HG02943 (cell line): ENCODE data around the gene FRZB.
"Not testable (repeated sequence)": the region's sequence is repeated elsewhere in the genome, so short reads cannot be mapped to it uniquely, and the experiment has no call there.

Source experiments
- ATAC-seq: cut with Tn5 transposase; IDR thresholded peaks from one replicate; pipeline ENCODE4 v1.9.1; 2021; ENCODE audit warnings: mild to moderate bottlenecking, low read depth, moderate library complexity; ENCODE audit not compliant: unreplicated experiment

Gene FRZB

DNA sequence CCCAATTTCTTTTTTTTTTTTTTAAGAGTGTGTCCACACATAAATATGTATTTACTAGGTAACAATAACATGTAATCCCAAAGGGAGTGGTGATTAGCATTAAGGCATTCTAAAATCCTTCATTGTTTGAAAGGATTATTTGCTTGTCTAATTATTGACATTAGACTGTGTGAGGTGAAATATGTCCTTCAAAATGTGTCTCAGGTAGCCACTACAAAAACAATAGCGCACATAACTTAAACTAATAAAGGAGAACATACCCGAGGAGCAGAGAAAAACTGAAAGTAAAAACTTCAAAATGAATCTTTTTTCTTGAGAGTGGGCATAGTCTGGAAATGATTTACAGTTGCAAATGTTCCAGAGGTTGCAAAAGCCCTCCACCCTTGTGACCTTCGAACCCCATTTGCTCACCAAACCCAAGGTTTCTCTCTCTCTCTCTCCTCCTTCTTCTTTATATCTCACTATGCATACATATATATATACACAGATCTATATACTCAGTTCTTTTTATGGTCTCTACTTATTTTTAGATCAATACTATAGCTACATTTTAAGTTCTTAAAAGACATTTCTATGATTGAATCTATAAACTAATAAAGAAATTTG is 24.4 kb upstream of the FRZB start:
- ATAC-seq = no peak

DNA sequence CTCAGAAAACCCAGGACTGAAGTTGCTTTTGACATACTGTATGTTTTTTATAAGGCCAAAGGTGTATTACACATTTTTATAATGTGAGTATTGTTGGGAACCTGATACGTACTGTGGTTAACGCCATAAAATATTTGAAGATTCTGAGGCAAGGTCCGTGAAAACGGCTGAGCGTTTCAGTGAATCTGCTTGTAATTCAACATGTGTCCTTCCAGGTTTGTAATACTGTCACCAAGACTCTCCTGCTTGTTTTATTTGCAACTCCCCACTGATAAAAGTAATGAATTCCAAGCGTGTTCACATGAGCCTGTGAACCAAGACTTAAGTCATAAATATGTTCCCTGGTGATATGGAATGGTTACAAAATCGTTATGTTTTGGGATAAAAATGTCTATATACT is 23.9 kb upstream of the FRZB start:
- ATAC-seq = no peak

DNA sequence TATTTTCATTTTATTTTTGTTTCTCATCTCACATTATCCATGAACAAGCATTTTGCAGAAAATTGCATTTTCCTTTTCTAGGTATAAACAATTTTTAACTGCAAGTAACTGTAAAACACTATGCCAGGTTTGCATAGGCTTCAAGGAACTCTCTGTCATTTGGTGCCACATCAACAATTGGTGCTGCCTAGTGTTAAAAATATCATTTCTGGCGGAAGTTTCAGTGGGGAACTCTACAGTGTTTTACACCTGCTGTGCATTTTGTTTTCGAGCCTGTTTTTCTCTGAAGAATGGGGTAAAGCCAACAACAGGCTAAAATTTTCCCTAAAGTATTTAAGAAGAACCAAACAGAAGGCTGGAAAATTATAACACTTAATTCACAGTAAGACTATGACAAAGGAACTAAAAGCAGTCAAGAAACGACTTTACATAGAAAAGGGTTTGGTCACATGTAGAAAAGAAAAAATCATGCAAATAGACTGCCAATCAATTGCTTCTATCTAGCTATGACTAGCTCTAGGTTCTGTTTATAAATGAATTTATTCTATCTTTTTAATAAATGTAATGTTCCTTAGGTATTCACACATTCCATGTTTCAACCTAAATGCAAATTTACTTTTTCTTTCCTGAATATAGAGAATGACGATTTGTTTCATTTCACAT is 21.4 kb upstream of the FRZB start:
- ATAC-seq = no peak

DNA sequence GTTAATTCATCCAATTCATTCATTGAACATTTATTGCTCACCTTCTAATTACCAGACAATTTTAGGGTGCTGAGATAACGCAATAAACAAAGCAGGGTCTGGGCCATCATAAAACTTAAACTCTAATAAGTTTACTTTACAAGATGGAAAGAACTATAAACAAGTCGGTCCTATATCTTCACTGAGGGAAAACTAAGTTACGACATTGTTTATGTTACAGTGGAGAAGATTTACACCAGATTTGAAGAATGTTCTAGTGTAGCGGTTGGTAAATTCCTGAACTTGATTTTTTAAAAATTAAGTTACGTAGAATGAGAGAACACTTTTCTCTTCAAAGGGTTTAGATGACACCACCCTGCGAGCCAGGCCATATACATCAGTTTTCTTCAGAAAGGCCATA is 20.7 kb upstream of the FRZB start:
- no peak for ATAC-seq

DNA sequence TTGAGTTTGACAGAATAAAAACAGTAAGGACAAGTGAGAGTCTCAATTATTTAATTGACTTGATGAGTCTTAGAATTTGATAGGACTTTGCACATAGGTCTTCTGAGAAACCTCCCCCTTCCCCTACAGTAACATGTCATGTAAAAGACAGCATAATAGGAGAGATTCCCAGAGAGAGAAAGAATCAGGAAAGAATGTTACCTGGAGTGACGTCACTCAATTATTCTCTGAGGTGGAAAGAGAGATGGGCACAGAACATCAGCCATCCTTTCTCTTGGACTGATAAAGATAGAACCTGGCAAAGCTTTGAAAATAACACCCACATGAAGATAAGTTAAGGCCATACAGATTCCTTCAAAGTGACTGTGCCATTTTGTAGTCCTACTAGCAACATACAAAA is 19.3 kb upstream of the FRZB start:
- no peak for ATAC-seq

DNA sequence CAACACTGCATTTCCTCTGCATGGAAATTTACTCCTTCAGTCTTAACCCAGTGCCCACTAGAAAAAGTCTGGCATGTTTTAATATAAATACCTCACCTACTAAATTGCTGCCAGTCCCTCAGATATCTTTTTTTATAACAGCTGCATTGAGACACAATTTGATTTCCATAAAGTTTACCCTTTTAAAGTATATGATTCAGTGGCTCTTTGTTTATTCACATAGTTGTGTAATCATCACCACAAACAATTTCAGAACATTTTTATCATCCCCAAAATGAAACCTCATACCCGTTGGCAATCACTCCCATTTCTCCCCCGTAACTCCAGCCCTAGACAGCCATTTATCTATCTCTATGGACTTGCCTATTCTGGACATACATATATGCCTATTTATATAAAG is 17.0 kb upstream of the FRZB start:
- ATAC-seq = no peak

DNA sequence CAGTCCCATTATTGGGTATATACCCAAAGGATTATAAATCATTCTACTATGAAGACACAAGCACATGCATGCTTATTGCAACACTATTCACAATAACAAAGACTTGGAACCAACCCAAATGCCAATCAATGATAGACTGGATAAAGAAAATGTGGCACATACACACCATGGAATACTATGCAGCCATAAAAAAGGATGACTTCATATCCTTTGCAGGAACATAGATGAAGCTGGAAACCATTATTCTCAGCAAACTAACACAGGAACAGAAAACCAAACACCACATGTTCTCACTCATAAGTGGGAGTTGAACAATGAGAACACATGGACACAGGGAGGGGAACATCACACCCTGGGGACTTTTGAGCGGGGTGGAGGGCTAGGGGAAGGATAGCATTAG is 13.7 kb upstream of the FRZB start:
- not testable (repeated sequence) for ATAC-seq

DNA sequence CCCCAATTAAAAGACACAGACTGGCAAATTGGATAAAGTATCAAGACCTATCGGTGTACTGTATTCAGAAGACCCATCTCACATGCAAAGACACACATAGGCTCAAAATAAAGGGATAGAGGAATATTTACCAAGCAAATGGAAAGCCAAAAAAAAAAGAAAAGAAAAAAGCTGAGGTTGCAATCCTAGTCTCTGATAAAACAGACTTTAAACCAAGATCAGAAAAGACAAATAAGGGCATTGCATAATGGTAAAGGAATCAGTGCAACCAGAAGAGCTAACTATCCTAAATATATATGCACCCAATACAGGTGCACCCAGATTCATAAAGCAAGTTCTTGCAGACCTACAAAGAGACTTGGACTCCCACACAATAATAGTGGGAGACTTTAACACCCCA is 10.2 kb upstream of the FRZB start:
- ATAC-seq = not testable (repeated sequence)

DNA sequence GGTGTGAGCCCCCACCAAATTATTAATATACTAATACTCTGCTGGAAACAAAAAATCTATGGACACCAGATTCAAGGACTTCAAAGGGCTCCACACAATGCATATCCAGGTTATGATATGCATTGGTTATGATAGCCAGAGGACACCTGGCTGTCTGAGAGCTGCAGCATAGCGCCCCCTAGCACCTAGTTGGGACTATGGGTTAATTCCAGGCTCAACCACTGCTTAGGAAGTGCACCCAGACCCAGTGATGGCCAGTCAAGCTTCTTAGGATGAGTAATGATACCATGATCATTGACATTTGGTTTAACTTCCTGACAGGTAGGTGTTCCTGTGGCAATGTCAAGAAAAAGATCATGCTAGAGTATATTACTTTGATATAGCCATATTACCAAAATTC is 3.8 kb upstream of the FRZB start:
- no peak for ATAC-seq

DNA sequence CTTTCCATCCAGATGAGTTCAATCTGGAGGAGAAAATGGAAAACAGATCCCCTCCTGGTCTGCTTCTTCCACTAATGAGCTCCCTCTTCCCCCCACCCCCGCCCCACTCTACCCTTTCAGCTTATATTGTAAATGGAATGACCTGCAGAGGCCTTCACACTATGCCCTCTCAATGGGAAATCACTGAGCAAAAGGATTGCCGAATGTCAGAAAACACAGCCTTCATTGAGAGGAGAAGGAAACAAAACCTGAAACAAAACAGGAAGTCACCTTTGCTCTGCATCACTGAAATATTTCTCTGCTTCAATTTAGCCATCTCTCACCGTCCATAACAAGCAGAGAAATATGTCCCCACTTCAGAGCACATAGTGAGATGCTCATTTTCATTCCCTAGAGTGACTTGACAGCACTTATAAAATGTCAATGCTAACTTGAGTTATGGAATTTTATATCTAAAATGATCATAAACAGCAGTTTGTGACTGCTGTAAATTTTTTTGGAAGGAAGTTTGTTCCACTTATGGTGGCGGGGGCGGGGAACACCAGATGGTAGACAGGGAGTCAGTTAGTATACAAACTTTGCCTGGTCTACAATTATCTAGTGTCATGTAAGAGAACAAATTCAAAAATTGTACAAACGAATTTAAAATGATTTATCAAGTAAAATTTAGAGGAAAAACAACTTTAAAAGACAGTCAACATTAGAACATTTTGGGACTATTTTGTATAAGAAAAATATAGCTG is 1.8 kb upstream of the FRZB start:
- no peak for ATAC-seq

DNA sequence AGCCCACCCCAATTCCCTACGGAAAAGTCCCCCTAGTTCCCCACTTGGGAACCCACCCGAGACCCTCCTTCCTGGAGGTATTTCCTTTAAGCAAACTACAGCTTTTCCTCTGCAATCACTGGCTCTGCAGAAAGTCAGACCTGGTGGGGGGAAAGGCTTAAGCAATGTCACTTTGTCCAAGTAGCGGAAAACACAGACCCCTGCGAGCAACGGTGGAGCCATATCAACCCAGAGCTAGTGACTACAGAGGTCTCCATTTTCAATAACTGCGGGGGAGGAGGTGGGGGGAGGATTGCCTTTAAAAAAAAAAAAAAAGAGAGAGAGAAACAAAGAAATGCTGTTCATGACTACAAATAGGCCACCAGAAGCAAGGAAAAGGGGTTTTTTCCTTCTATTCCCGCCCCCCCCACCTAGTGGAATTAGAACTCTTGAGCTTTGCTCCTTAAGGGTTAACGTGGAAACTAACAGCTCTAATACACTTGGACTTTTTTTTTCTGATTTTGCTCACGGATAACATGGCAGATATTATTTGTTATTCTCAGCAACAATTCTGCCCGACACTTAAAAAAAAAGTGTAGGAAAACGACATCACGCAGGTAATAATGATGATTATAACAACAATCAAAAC is 1.1 kb upstream of the FRZB start:
- no peak for ATAC-seq

DNA sequence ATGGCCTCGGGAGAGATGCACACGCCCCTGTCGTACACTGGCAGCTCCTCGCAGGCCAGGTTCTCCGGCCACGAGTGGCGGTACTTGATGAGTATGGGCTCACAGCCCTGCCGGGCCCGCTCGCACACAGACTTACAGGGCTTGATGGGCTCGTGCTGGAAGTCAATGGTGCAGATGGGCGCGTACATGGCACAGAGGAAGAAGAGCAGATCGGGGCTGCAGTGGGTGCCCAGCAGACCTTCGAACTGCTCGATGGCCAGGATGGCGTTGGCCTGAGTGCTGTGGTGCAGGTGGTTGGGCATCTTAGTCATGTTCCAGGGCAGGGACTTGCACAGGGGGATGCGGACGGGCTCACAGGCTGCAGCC is 359 bp downstream of the FRZB start:
- no peak for ATAC-seq

DNA sequence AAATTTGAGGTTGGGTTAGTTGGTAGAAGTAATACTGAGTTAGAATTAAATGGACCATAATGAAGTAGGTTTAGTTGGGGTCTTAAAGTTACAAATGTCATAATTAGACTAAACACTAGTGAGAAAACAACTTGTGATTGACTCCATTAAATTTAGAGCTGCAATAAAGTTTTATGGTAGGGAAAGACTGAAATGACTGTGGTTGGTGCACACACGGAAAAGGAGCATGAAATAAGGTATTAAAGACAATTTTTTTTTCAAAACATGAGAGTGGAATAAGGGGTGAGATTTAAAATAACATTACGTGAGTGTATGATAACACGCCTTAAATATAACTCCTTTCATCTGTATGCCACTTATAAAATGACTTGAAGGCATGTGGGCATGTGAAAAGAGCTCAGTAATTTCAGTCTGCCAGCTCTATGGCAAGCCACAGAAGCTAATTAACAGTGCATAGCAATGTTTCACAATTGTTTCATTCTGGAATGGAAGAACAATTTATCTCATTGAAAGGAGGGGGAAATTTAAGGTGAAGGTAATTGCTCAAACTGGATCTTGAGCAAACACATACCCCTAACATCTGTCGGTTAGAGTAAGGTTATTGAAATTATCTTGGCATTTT is 1.4 kb downstream of the FRZB start:
- ATAC-seq = no peak

DNA sequence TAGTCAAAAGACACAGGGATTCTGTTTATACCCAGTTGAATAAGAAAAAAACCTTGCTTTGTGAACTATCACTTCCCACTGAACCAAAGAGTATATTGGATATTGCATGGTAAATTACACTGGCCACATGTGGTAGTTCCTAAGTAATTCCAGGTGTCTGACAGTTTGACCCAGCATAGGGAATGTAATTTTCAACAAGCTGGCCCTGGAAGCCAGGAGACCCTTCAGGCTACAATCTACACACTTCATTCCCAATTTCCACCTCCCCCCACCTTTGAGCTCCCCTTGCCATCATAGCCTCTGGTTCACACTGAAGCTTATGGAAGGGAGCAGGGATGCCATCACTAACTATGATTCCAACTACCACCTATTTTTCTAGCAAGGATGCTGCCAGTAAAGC is 2.8 kb downstream of the FRZB start:
- no peak for ATAC-seq

DNA sequence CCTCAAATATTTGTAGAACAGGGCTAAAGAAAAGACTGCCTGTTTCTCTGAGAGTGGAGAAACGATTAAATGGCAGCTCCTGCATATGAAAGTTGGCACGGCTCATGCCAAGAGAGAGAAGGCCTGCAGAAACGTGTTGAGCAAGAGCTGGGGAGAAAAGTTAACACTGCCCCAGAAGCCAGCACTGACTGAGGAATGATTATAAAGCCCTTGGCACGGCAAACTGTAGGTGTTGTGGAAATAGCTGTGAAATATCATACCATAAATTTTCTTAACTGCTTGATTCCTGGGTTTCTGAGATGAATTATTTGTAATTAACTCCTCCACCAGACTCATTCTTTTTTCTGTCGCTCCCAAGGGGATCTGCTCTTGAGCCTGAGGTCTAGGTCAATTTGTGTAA is 4.3 kb downstream of the FRZB start:
- ATAC-seq = no peak

DNA sequence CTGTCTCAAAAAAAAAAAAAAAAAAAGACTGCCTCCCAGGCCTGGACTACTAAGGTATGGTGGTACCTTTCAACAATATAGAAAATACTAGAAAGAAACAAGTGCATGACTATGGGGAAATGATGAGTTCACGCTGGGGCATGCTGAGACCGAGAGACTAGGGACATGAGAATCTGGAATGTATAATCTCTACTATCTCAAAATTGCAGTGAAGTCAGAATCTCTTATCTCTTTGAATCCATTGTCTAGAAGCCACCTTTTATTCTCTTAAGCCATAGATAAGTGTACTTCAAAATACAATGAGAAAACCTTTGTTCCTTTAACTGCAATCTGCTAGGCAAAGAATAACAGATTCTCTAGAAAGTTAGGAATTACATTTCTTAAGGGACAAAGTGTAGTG is 5.6 kb downstream of the FRZB start:
- no peak for ATAC-seq

DNA sequence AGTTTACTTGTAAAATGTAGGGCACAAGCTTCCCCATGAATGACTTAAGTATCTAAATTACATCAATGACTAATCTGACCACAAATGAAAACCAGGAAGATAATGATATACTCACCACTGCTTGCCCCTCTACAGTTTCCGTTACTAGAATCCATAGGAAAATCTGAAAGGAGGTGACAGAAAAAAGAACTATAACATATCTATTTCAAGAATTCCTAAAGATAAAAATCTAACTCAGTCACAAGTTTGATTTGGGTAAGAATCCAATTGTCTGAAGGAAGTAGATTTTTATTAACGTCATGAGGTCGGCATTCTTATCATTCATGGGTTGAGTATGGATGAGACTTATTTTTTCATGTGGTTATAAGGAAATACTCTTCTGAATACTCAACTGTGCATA is 7.8 kb downstream of the FRZB start:
- no peak for ATAC-seq

DNA sequence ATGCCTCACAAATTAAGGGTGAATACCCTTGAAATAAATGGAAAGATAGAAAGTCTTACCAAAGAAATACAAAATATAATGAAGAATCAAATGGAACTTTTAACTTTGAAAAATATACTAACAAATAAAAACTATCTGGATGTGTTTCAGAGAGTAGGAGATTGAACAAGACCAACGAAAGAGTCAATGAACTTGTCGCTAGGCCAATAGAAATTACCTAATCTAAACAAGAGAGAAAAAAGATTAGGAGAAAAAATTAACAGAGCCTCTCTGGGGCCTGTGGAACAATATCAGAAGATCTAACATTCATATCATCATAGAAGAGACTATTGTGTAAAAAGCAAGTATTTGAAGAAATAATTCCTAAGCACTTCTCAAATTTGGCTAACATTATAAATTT is 11.1 kb downstream of the FRZB start:
- ATAC-seq = no peak

DNA sequence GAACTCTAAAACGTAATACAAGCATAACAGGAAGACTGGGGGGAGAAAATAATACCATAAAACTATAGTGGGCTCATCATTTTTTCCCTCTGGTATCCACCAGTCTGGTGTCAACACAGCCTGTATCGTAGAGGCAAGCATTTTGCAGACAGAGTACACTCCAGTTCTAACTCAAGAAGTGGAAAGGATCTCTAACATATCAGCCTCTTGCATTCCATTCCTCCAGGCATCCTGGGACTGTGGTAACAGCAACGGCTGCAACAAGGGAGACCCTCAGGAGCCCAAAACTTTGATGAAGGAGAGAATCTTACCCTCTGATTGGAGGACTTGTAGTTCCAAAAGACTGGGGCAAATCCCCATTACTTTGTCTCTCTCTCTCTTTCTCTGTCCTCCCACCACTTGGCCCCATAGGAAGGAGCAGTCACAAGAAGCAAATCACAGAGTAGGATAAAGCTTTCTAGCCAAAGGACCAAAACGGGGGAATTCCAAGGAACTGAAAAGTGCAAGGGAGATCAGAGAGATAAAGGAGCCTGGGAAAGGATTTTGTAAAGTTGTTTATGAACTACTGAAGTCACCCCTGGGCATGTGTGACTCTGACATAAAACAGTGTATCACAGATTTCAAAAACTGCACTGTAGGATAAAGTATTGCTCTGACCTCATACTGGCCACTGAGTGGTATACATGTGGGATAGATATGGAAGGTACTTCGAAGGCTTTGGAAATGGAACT is 11.9 kb downstream of the FRZB start:
- ATAC-seq = no peak

DNA sequence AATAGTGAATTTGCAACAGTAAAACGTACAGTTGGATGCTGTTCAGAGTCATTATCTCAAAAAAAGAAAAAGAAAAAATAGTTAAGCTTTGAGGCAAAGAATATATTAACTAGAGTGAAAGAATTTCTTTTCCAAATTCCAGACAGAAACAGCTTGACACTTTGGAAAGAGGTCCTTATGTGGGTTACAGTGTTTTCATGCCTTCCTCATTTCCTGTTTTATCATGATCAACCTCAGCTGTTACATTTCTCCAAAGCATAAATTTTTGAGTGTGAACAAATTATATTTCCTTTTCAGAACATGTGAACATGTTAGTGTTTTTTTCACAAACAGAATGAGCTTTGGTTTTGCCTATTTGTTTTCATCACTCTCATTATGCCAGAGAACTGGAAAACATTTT is 13.6 kb downstream of the FRZB start:
- ATAC-seq = no peak

DNA sequence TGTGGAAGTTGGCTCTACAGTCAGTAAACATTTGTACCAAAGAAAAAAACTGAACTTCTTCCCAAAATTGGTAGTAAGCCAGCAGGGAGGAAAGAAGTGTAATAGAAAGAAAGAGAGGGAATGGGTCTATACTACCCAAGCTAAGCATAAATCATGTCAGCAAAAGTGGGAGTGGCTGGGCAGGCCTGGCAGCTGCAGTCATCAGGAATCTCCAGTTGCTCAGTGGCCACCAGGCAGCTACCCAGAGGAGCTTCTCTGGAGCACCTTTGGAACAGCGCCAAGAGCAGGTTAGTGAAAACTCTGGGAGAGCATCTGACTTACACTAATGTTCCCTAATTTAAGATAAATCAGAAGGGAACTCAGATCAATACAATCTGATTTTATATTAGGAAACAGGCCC is 14.3 kb downstream of the FRZB start:
- no peak for ATAC-seq
